Measurements from ENCODE around the gene FHAD1.

Gene FHAD1

DNA sequence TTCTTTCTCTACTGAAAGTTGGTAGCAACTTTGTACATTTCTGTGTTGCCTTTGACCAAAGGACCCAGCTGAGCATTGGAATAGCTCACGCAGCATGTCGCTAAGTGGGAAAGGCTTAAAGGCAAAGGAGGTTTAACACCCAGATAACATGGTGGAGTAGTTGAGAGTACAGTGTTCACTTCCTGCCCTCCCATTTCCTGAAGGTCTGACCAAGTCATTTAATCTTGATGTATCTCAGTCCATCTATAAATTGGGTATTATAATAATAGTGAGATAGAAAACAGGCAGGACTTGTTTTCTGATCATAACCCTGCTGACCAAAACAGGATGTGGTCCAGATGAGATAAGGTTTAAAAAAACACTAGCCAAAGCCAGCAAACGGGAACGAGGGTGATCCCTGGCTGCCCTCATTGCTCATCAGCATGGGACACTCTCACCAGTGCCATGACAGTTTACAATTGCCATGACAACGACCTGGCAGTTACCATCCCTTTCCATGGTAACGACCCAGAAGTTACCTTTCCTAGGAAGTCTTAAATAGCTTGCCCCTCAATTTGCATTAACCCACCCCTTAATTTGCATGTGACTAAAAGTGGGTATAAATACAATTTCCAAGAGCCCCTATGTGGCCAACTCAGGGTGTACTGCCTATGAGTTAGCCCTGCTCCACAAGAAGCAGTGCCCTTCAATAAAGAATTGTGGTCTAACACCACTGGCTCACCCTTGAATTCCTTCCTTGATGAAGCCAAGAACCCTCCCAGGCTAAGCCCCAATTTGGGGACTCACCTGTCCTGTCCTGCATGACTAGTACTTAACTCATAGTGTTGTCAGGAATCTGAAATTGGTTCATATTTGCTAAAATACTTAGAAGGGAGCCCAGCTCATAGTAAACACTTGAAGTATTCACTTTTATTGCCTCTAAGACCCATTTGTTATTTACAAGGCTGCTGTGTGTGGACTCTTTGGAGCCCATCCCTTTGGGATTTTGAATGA is 28.4 kb upstream of the FHAD1 start:
- DNase-seq, result no peak

GRCh38 chr1:15219280-15220023 is 27.6 kb upstream of the FHAD1 start:
- DNase-seq, result no peak

DNA sequence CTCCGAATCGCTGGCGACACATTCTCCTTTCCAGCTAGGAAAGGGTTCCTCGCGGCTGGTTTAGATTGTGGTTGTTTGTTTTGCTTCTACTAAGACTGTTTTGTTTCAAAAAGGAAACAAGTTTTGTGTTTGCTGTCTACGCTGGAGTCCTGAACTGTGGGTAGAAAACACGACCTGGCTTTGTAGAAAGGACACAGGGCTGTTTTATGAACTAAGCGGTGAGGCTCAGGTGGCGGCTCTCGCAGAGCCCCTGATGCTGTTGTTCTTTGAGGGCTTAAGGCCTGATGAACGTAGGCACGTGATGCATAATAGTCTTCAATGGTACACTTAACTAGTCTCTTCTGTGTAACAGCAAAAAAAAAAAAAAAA is 27.0 kb upstream of the FHAD1 start:
- DNase-seq, result no peak

DNA sequence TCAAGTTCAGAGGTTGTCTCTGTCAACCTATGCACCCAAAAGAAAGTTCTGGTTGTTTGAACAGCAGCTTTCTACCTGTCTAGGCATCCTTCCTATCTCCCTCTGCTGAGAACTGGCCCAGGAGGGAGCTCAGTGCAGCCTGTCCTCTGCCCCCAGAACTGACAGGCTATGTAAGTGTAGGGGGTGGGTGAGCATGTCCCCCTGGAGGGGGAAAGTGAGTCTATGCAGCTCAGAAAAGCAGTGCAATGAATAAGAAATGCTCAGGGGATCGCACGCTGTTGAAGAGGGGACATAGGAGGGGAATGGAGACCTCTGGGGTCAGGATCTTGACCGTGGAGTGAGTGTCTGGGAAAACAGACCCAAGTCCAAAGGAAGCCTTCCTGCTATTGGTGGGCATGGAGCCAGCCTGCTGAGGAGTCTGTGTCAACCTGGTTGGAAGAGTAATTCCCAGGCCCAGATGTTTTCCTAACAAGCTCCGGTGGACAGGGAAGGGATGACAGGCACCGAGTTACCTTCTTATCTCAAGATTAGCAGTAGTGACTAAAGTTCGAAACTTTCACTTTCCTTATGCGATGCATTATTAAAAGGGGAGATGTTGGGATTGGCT is 26.1 kb upstream of the FHAD1 start:
- no peak for DNase-seq

DNA sequence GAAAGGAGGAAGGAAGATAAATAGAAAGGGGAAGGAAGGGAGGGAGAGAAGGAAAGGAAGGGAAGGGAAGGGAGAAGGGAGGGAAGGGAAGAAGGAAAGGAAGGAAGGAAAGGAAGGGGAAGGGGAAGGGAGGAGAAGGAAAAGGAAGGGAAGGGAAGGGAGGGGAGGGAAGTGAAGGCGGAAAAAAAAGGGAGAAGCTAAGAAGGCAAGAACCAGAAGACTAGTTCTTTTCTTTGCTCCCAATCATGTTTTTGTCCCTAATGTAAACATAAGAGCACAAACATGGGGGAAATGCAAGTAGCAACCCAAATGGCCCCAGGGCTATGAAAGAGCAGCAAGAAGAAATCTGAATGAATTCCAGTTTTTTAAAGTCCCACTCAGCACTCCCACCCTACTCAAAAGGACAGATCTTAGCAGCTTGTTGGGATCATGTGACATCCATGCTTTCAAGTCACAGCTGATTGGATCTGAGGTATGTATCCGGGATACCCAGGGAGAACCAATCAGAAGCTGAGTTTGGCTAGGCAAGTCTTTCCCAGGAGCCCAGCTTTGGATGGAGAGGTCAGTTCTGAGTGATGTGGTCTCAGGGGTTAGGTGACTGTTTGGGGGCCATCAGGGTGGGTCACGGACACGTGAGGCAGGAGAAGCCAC is 24.2 kb upstream of the FHAD1 start:
- no peak for DNase-seq

DNA sequence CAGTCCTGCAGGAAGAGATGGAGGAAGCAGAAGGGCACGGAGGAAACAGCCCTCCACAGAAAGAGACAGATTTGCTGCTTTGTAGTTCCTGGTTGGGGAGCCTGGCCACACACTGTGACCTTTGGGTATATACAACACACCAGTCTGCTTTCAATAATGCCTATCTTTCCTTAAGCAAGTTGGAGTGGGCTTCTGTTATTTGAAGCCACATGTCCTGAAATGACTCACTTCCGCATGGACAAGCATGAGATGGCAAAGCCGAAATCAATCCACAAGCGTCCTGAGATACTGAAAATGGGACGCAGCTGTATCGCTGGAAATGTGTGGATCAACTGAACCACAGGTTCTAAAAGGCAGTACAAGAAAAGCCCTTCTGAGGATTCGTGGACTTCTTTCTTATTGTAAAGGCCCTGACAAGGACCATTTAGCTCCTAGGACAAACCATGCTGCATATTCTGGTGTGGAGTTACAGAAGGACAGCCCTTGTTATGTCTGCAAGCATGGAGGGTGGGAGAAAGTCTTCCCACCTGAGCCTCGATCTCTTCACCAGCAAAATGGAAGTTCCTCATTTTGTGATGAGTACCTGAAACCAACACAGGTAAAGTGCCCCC is 22.7 kb upstream of the FHAD1 start:
- no peak for DNase-seq

- DNase-seq, result no peak
Observed at GRCh38 chr1:15224974-15225373, 22.0 kb upstream of the FHAD1 start.

GRCh38 chr1:15225461-15225860 is 21.6 kb upstream of the FHAD1 start:
- DNase-seq, result no peak

- no peak for DNase-seq
Observed at GRCh38 chr1:15226388-15227255, 20.4 kb upstream of the FHAD1 start.

DNA sequence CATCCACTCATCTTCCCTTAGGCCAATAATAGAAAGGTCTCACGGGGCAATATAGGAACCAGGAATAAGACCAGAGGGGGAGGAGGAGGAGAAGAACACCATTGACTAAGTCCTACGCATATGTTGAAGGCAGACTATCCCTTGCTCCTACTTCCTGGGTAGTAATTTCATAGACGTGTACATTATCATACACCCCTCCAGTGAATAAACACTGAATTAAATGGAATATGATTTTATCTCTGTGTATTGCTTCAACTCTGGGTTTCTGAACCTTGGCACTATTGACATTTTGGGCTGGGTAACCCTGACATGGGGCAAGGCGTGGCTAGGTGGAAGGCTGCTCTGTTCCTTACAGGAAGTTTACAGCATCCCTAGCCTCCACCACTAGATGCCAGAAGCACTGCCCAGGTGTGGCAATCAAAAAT is 17.3 kb upstream of the FHAD1 start:
- no peak for DNase-seq

DNA sequence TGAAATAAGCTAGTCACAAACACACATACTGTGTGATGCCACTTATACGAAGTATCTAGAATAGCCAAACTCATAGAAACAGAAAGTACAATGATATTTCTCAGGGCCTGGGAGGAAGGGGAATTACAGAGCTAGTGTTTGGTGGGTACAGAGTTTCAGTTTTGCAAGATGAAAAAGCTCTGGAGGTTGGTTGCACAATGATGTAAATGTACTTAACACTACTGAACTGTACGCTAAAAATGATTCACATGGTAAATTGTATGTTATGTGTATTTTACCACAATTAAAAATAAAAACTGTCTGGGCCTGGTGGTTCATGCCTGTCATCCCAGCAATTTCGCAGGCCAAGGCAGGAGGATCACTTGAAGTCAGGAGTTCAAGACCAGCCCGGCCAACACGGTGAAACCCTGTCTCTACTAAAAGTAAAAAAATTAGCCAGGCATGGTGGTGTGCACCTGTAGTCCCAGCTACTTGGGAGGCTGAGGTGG is 15.3 kb upstream of the FHAD1 start:
- DNase-seq, result peak in 1 of 5 donors; percentile 77

DNA sequence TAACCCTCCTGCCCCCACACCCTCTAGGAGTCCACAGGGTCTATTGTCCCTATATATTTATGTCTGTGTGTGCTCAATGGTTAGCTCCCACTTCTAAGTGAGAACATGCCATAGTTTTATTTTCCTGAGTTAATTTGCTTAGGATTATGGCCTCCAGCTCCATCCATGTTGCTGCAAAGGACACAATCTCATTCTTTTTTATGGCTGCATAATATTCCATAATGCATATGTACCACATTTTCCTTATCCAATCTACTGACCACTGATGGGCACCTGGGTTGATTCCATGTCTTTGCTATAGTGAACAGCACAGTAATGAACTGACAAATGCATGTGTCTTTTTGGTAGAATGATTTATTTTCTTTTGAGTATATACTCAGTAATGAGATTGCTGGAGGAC is 13.3 kb upstream of the FHAD1 start:
- no peak for DNase-seq

- no peak for DNase-seq
Observed at GRCh38 chr1:15236321-15236721, 10.7 kb upstream of the FHAD1 start.

GRCh38 chr1:15236746-15237145 is 10.3 kb upstream of the FHAD1 start:
- DNase-seq, result no peak

- DNase-seq, result no peak
Observed at GRCh38 chr1:15238789-15239188, 8.2 kb upstream of the FHAD1 start.

DNA sequence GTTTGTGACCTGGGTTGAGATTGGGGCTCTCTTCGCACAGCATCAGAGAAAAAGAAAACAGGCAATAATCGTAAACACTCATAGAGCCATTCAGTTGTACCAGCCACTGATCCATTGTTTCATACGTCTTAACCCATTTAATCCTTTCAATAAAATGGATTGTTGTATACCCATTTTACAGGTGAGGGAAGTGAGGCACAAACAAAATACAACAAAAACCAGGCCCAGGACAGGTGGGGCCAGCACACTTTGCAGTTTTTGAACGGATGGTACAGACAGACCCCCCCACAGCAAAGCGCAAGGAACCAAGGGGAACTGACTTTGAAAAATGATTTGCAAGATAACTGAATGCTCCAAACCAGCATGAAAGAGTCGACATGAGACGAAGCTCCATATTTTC is 4.3 kb upstream of the FHAD1 start:
- DNase-seq, result no peak

- no peak for DNase-seq
Observed at GRCh38 chr1:15243275-15244043, 3.6 kb upstream of the FHAD1 start.

DNA sequence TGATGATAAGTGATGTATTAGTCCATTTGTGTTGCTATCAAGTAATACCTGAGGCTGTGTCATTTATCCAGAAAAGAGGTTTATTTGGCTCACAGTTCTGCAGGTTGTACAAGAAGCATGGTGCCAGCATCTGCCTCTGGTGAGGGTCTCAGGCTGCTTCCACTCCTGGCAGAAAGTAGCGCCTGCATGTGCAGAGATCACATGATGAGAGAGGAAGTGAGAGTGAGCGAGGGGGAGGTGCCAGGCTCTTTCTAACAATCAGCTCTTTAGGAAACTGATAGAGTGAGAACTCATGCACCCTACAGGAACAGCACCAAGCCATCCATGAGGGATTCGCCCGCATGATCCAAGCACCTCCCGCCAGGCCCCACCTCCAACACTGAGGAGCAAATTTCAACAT is 2.2 kb upstream of the FHAD1 start:
- DNase-seq, result no peak

DNA sequence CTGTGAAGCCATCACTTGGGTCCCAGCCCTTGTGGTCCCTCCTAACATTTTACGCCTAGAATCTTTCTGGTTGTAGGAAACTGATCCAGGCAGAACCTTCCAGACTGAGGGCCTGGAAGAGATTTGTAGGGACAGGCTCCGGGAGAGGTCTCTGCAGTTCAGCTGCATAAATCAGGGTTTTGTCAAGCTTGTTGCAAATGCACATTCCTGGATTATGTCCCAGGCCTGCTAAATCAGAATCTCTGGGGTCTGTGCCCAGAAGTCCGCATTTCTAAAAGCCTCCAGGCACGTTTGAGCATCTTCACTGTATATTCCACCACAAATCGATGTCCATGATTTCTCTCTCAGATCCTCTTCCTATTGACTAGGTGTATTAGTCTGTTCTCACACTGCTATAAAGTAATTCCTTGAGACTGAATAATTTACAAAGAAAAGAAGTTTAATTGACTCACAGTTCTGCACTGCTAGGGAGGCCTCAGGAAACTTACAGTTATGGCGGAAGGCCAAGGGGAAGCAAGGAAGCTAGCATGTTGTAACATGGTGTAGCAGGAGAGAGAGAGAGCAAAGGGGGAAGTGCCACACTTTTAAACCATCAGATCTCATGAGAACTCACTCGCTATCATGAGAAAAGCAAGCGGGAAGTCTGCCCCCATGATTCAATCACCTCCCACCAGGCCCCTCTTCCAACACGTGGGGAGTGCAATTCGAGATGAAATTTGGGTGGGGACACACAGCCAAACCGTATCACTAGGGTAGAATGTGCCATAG is 1.2 kb upstream of the FHAD1 start:
- DNase-seq, result no peak

DNA sequence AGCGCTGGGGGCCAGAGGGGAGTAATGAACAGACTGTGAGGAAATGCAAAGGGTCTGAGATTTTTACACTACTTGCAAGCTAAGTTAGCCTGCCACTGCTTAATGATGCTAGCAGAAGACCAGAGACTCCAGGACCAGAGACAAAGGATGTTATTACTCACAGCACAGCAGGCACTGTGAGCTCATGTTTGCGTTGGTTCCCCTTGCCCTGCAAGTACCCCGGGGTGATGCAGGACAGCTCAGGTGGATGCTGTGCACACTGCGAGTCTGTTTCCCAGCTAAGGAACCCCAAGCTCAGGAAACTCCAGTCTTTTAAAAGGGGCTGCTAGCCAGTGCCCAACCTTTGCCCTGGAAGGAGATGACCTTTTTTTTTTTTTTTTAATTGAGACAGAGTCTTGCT is 1.2 kb downstream of the FHAD1 start:
- peak in 1 of 5 donors; percentile 18 for DNase-seq
